AG04449 (cell line): ENCODE measurements around the gene EIF1AX.

Experiments used
- CTCF ChIA-PET: fragments of 350-600 bp; formaldehyde crosslinking; extraction: SDS; loops from one replicate; lab custom pipeline; 2021; ENCODE audit warnings: antibody characterized with exemption; lab: Yijun Ruan, JAX
- POLR2A ChIA-PET: fragments of 400-600, 350-600 bp; formaldehyde crosslinking; extraction: SDS; loops from one replicate; lab custom pipeline; 2020; ENCODE audit warnings: antibody characterized with exemption, inconsistent platforms; lab: Yijun Ruan, JAX
- DNase-seq: peaks from one replicate; pipeline ENCODE4 v3.0.0-alpha.2; 2010; ENCODE audit warnings: low read depth, low spot score
- H3K4me3 ChIP-seq: 2 replicates; pipeline ENCODE4 v1.5.1; 2011; ENCODE audit warnings: low read depth, mild to moderate bottlenecking, control low read depth, low read length
- CTCF ChIP-seq: IDR thresholded peaks from one replicate; pipeline ENCODE4 v1.5.1; 2011; ENCODE audit warnings: mild to moderate bottlenecking, moderate library complexity, low read length, control low read depth, inconsistent platforms; ENCODE audit not compliant: insufficient read depth; ENCODE audit errors: missing control alignments

Gene EIF1AX

DNA sequence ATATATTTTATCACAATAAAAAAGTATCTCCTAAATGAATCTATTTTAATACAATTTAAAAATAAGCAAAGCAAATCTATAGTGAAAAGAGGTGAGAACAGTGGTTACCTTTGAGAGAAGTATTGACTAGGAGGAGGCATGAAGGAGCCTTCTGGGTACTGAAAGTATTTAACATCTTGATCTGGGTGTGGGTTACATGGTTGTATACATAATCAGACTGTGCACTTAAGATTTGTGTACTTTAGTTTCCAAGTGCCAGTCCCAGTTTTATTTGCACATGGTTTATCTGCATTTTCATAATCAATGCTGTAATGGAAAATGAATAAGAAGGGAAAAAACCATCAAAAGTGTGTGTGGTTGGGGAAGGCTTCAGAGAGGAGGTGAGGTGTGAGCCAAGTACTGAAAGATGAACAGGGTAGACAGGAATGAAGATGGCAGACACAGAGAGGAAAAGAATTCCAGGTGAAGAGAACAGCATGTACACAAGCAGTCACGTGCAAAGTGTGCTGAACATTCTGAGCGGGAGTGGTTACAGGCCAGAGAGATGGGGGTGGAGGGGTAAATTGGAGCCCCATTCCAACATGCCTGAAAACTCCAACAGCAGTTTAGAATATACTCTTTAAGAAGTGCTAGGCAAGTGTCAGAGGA, 39.6 kb downstream of the EIF1AX start:
- ChIA-PET CTCF (no interaction called here), POLR2A (no interaction called here)
- DNase-seq: no peak
- no peak for TF ChIP-seq CTCF
- H3K4me3 ChIP-seq: no peak overlapping the region

DNA sequence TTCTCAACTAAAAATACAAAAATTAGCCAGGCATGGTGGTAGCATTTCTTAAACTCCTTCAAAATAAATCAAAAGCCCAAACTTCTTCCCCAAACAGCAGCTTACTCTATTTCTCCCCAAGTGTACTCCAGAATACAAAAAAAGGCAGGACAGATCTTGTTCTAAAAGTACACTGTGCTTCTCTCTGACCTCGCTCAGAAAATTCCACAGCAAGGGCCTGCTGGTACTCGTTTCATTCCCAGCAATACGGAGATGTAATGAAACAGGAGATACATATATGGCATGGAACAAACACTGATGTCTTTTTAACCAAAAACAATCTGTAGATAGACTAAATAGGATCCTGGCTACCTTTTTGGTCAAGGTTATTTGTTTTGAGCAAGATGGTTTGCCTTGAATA, 50.1 kb downstream of the EIF1AX start:
- POLR2A ChIA-PET: no interaction called here
- DNase-seq: no peak
- CTCF ChIA-PET: no interaction called here
- no peak overlapping the region for H3K4me3 ChIP-seq
- no peak for TF ChIP-seq CTCF

DNA sequence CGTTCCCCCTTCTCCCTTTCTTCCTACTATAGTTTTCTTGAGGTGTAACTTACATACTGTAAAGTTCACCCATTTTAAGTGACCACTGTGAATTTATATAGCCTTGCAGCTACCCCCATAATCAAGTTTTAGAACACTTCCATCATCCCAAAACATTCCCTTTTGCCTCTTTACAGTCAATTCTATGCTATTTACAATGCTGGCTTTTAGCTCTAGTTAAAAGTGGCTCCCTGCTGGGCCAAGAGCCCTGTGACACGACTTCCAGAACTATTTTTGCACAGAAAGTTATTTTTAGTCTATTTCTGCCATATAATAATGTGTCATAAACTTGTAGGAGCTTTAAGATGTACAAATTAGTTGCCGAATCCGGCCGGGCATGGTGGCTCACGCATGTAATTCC, 51.8 kb downstream of the EIF1AX start:
- no peak for TF ChIP-seq CTCF
- DNase-seq: no peak
- no peak overlapping the region for H3K4me3 ChIP-seq
- ChIA-PET POLR2A (no interaction called here), CTCF (interaction anchor here (0.8 kb wide), 1 partner anchor 22 kb away, joined by 3 read pairs; no protein-coding TSS in a partner anchor)

GRCh38 chrX:20080277-20080676, 61.4 kb downstream of the EIF1AX start:
- no peak for TF ChIP-seq CTCF
- no peak for DNase-seq
- no peak overlapping the region for H3K4me3 ChIP-seq
- CTCF ChIA-PET: no interaction called here
- POLR2A ChIA-PET: no interaction called here
